Activated CD4-positive, alpha-beta T cell treated with anti-CD3 and anti-CD28 coated beads, Interleukin-2, amount 50 U/mL, for 24 hours (primary cell): Measurements from ENCODE around the gene BRIP1.
"Not testable (repeated sequence)": the region's sequence is repeated elsewhere in the genome, so short reads cannot be mapped to it uniquely, and the experiment has no call there.

Experiments
- DNase-seq, 2 donors: peaks; one replicate each; pipeline ENCODE4 v3.0.0-alpha.2; 2020; ENCODE audit warnings: low read depth in 1 of 2, low spot score in 1 of 2

The BRIP1 gene

DNA sequence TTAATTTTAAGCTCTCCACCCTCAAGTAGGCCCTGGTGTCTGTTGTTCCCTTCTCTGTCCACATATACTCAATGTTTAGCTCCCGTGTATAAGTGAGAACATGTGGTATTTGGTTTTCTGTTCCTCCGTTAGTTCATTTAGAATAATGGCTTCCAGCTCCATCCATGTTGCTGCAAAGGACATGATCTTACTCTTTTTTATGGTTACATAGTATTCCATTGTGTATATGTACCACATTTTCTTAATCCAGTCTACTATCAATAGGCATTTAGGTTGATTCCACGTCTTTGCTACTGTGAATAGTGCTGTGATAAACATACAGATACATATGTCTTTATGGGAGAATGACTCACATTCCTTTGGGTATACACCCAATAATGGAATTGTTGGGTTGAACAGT, 160.9 kb downstream of the BRIP1 start:
- DNase-seq, result no peak

GRCh38 chr17:61701978-61702377, 161.3 kb downstream of the BRIP1 start:
- no peak for DNase-seq

DNA sequence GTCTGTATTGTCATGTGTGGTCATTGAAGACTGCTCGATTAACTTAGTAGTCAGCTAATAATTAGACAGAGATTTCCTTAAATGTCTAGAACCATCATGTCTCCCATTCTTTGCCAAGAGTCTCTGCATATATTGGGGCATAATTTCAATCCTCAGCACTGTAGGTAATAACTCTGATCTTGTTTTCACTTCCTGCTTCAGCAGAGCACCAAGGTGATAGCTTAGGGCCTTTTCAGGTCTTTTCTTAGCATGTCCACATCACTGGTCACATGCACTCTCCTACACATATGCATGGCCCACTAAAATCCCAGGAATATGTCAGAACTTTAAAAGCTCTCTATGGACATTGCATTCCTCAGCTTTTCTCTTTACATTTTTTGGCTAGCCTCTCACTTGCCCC, 162.0 kb downstream of the BRIP1 start:
- no peak for DNase-seq

DNA sequence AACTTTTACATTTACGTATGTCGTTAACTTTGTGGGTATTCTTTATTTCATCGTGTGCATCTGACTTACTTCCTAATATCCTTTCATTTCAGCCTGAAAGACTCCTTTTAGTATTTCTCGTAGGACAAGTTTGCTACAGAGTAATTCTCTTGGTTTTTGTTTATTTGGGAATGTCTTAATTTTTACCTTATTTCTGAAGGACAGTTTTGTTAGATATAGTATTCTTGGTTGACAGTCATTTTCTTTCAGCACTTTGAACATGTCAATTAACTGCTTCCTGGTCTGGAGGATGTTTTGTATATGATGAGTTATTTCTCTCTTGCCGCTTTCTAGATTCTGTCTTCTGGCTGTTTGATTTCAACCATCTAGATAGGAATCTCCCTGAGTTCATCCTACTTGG, 163.1 kb downstream of the BRIP1 start:
- DNase-seq, result no peak

DNA sequence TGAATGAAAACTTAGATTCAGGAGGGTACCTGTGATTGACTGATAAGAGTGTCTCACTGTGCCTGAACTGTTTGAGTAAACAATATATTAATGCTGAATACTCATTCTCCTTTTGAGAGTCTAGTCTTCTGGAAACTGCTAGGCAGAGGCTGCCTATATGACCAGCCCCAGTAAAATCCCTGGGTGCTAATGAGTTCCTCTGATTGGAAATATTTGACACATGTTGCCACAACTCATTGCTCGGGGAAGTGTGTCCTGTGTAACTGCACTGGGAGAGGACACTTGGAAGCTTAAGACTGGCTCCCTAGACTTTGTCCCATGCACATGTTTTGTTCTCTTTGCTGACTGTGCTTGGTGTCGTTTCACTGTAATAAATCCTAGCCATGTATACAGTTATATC, 163.6 kb downstream of the BRIP1 start:
- DNase-seq, result no peak

GRCh38 chr17:61699032-61699431, 164.3 kb downstream of the BRIP1 start:
- no peak for DNase-seq

DNA sequence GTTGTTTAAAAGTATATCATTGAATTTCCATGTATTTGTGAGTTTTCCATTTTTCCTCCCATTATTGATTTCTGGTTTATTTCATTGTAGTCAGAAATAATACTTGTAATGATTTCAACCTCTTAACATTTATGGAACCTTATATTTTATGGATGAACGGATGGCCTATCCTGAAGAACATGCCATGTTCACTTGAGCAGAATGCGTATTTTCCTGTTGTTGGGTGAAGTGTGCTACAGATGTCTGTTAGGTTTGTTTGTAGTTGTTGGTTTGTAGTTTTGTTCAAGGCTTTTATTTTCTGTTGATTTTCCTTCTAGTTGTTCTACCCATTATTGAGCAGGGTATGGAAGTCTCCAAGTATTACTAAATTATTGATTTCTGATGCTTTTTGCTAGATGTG, 165.1 kb downstream of the BRIP1 start:
- no peak for DNase-seq

DNA sequence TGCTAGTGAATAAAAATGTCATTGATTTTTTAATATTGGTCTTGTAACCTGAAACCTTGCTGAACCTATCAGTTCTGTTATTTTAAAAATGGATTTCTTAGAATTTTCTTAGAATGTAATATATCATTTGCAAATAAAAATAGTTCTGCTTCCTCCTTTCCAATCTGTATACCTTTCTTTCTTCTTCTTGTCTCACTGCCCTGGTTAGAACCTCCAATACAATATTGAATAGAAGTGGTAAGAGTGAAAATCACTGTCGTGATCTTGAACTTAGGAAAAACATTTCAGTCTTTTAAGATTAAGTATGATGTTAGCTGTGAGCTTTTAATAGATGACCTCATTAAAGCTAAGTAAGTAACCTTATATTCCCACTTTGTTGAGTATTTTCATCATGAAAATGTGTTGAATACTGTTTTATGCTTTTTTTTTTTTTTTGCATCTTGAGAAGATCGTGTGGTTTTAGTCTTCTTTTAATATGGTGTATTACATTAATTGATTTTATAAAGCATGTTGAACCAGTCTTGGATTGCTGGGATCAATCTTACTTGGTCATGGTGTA, 167.5 kb downstream of the BRIP1 start:
- no peak for DNase-seq

- no peak for DNase-seq
These were observed 169.2 kb downstream of the BRIP1 start for GRCh38 chr17:61694095-61694494.

GRCh38 chr17:61689610-61690180, 173.6 kb downstream of the BRIP1 start:
- DNase-seq, result no peak

DNA sequence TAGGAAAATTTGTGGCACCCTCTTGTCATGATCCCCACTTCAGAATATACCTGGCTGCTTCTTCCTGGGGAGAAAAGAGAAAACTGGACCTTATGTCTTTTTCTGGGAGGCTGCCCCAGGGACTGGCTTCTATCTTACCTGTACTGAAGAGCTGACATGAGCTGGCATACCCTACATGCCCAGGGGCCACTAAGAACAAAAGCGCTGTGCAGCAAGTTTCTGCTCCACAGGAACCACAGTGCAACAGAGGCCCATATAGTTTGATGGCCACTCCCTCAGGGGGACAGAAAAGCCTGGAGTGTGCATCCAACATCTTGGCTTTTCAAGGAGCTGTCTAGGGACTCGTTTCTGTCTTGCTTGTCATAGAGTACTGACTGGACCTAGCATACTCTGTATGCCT, 175.6 kb downstream of the BRIP1 start:
- no peak for DNase-seq

DNA sequence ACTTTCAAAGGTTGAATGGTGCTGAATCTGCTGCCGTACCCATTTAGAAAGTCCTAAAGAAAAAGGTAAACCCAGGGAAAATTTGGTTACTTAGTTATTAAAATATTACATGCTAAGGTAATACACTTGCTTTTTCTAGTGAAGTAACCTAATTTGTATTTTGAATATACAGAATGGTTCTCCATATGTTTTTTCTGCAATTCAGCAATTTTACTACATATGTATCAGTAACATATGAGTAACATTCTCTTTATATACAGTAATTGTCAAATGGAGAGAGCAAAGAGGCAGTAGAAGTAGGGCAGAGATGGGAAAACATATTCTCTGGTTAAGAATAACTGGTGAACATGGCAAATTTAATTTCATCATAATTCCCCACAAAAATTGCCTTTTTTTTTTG, 177.2 kb downstream of the BRIP1 start:
- no peak for DNase-seq

GRCh38 chr17:61684818-61685217, 178.5 kb downstream of the BRIP1 start:
- DNase-seq, result no peak

DNA sequence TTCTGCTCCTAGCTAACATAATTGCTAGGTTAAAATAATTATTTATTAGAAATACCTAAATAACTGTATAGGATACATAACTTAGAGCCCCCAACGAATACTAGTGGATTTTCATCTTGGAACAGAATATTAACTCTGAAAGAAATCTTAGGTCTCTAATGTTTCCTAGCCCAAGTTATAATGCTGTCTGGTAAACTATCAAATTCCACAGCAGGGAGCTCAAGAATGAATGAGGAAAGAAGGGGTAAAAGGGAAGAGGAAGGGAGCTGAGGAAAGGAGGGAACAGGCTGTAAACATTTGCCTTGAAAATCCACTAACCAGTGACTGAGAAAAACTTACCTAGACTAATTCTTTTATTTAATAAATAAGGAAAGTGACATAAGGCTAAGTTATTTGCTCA, 179.2 kb downstream of the BRIP1 start:
- DNase-seq, result no peak

- DNase-seq, result no peak
These were observed 179.9 kb downstream of the BRIP1 start for GRCh38 chr17:61683466-61683865.

DNA sequence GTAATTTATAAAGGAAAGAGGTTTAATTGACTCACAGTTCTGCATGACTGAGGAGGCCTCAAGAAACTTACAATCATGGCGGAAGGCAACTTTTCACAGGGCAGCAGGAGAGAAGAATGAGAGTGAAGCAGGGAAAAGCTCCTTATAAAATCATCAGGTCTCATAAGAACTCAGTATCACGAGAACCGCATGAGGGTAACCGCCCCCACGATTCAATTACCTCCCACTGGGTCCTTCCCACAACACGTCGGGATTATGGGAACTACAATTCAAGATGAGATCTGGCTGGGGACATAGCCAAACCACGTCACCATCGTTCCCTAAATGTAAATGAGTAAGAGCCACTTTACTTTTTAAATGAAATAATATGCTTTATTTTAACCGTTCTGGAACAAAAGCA, 182.4 kb downstream of the BRIP1 start:
- DNase-seq, result no peak

DNA sequence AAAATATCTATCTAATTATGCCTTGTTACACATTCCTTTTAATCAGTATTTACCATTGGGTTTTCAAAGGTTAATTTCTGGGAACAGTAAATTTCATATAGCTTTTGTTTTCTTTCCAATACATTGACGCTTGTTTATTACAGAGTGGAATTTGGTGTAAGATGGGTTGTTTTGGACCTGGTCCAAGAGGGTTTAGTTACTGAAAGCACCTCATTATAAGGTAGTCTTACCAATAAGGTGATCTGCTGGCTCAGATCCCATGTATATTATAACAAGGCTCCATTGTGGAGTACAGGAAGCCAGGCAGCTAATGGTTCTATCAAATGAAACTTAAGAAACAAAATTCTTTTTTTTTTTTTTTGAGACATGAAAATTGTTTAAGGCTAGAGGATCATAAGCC, 185.0 kb downstream of the BRIP1 start:
- DNase-seq, result no peak

DNA sequence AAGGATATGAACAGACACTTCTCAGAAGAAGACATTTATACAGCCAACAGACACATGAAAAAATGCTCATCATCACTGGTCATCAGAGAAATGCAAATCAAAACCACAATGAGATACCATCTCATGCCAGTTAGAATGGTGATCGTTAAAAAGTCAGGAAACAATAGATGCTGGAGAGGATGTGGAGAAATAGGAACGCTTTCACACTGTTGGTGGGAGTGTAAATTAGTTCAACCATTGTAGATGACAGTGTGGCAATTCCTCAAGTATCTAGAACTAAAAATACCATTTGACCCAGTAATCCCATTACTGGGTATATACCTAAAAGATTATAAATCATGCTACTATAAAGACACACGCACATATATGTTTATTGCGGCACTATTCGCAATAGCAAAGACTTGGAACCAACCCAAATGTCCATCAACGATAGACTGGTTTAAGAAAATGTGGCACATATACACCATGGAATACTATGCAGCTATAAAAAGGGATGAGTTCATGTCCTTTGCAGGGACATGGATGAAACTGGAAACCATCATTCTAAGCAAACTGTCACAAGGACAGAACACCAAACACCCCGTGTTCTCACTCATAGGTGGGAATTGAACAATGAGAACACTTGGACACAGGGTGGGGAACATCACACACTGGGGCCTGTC, 186.0 kb downstream of the BRIP1 start:
- not testable (repeated sequence) for DNase-seq

- DNase-seq, result not testable (repeated sequence)
These were observed 186.8 kb downstream of the BRIP1 start for GRCh38 chr17:61676522-61676921.

GRCh38 chr17:61674609-61675008, 188.7 kb downstream of the BRIP1 start:
- not testable (repeated sequence) for DNase-seq

DNA sequence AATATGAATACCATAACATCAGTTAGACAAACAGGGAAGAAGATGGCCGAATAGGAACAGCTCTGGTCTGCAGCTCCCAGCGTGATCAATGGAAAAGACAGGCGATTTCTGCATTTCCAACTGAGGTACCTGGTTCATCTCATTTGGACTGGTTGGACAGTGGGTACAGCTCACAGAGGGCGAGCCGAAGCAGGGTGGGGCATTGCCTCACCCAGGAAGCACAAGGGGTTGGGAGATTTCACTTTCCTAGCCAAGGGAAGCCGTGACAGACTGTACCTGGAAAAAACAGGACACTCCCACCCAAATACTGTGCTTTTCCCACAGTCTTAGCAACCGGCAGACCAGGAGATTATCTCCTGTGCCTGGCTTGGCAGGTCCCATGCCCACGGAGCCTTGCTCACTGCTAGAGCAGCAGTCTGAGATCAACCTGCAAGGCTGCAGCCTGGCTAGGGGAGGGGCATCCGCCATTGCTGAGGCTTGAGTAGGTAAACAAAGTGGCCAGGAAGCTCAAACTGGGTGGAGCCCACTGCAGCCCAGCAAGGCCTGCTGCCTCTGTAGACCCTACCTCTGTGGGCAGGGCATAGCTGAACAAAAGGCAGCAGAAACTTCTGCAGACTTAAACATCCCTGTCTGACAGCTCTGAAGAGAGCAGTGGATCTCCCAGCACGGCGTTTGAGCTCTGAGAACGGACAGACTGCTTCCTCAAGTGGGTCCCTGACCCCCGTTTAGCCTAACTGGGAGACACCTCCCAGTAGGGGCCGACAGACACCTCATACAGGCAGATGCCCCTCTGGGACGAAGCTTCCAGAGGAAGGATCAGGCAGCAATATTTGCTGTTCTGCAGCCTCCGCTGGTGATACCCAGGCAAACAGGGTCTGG, 190.1 kb downstream of the BRIP1 start:
- not testable (repeated sequence) for DNase-seq

GRCh38 chr17:61672140-61672539, 191.2 kb downstream of the BRIP1 start:
- no peak for DNase-seq
